Measurements from ENCODE around the gene ZNF536.

Gene ZNF536

DNA sequence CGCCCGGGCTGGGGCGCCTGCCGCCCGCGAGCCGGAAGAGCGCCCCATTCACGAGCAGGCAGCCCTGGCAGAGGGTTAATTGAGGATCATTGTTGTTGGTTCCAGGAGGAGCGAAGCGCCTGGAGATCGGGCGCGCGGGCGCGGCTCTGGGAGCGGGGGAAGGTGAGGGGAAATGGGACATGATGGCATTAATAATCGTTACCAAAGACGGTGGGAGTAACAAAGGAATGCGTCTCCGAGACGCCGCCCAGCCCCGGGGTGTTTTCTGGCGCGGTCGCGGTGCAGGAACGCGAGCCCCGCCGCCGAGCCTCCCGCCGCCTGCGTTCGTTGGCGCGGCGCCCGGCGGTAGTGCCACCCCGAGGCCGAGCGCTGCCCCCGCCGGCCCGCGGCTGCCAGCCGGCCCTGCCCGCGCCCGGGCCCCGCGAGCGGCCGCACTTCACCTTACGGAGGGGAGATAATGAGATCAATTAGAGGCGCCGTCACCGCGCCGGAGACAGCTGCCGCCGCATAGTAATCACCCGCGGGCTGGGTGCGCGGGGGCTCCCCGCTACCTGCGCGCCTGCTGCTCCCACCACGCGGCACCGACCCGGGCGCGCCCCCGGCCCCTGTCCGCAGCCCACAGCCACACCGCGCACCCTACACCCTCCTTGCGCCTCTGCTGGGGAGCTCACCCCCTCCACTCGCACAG lies 2.8 kb downstream of the ZNF536 start:
- Histone ChIP-seq H3K9me3 (ENCODE audit: control insufficient read depth, low read length) (no peaks in the 10 kb centered on the region), H3K4me3 (ENCODE audit: insufficient read depth, low read depth, low read length, poor library complexity, severe bottlenecking) (no peak overlapping the region), H3K4me1 (ENCODE audit: control insufficient read depth, insufficient read depth, low read length, poor library complexity, severe bottlenecking) (no peaks in the 10 kb centered on the region), H3K36me3 (ENCODE audit: control insufficient read depth, insufficient read depth, low read length) (no peaks in the 10 kb centered on the region), H3K27ac (ENCODE audit: insufficient read depth, low read length, poor library complexity, severe bottlenecking) (no peak overlapping the region), H3K27me3 (replicated peaks; ENCODE audit: control insufficient read depth, insufficient read depth, low read length, poor library complexity, severe bottlenecking) (no peaks in the 10 kb centered on the region)
- no peak for DNase-seq

DNA sequence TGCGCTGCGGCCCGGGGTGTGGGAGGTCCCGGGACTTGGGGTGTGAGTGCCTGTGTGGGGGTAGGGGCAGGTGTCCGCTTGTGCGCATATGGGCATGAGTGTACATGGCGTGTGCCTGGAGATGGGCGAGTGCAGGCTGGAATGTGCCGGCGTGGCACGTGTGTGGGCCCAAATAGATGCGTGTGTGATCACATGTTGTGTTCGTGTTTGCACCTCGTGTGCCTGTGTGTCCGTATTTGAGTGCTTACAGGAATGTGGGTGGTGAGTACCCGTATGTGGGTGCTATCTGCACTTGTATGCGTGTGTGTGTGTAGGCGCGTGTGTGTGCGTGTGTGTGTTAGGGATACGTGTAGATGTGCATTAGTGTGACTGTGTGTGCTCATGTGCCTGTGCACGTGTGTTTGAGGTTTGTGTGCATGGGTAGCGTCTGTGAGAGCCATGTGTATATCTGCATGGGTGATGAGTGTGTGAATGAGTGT lies 3.4 kb downstream of the ZNF536 start:
- H3K27me3 ChIP-seq (replicated peaks; ENCODE audit: control insufficient read depth, insufficient read depth, low read length, poor library complexity, severe bottlenecking): no peaks in the 10 kb centered on the region

DNA sequence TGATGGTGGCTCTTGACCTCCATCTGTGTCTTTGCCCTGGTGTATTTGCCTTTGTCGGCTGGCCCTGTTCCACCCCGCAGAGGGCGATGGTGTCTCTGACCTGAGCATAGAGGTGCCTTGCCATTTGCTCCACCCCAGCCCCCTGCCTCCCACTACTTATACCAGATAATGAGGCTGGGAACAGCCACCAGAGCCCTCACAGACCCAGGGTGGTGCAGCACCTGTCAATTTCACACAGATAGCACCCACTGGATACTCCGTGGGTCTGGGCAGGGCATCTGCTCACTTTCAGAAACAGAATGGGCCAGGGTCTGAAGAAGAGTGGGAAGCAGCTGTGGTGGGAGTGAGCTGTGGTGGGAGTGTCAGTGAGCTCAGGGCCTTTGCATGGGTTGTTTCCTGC lies 4.1 kb downstream of the ZNF536 start:
- H3K36me3 ChIP-seq (ENCODE audit: control insufficient read depth, insufficient read depth, low read length): no peaks in the 10 kb centered on the region
- no peaks in the 10 kb centered on the region for H3K4me1 ChIP-seq (ENCODE audit: control insufficient read depth, insufficient read depth, low read length, poor library complexity, severe bottlenecking)
- H3K4me3 ChIP-seq (ENCODE audit: insufficient read depth, low read depth, low read length, poor library complexity, severe bottlenecking): no peak overlapping the region
- no peaks in the 10 kb centered on the region for H3K27me3 ChIP-seq (replicated peaks; ENCODE audit: control insufficient read depth, insufficient read depth, low read length, poor library complexity, severe bottlenecking)
- H3K27ac ChIP-seq (ENCODE audit: insufficient read depth, low read length, poor library complexity, severe bottlenecking): no peak overlapping the region
- DNase-seq: no peak
- no peaks in the 10 kb centered on the region for H3K9me3 ChIP-seq (ENCODE audit: control insufficient read depth, low read length)

More for the DNA sequence above, 3.4 kb downstream of the ZNF536 start:
- no peak for DNase-seq
- H3K4me3 ChIP-seq (ENCODE audit: insufficient read depth, low read depth, low read length, poor library complexity, severe bottlenecking): no peak overlapping the region
- H3K36me3 ChIP-seq (ENCODE audit: control insufficient read depth, insufficient read depth, low read length): no peaks in the 10 kb centered on the region
- H3K27ac ChIP-seq (ENCODE audit: insufficient read depth, low read length, poor library complexity, severe bottlenecking): no peak overlapping the region
- H3K4me1 ChIP-seq (ENCODE audit: control insufficient read depth, insufficient read depth, low read length, poor library complexity, severe bottlenecking): no peaks in the 10 kb centered on the region
- no peaks in the 10 kb centered on the region for H3K9me3 ChIP-seq (ENCODE audit: control insufficient read depth, low read length)

DNA sequence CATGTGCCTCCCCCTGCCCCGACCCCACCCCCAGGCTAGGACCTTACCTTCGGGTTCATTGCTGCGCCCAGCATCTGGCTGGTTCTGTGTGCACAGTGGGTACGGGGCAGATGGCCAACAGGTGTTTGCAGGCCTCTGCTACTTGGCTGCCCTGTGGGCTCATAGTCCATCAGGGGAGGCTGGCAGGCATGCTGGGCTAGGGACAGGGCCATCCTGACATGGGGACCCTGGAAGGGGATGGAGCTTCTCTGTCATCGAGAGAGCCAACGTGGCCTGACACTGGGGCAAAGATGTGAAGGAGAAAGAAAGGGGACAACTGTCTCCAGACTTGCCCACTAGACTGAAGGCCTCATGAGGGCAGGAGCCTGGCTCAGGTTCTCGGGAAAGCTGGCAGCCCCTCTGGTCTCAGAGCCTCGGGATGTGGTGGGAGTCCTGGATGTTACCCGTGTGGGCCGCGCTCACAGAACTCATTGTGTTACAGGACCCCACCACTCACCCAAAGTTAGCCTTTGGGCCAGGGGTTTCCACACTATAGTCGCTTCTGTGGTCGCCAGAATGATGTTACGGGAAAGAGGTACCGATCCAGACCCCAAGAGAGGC lies 4.7 kb downstream of the ZNF536 start:
- Histone ChIP-seq H3K9me3 (ENCODE audit: control insufficient read depth, low read length) (no peaks in the 10 kb centered on the region), H3K27ac (ENCODE audit: insufficient read depth, low read length, poor library complexity, severe bottlenecking) (no peak overlapping the region), H3K27me3 (replicated peaks; ENCODE audit: control insufficient read depth, insufficient read depth, low read length, poor library complexity, severe bottlenecking) (no peaks in the 10 kb centered on the region), H3K4me3 (ENCODE audit: insufficient read depth, low read depth, low read length, poor library complexity, severe bottlenecking) (no peak overlapping the region), H3K36me3 (ENCODE audit: control insufficient read depth, insufficient read depth, low read length) (no peaks in the 10 kb centered on the region), H3K4me1 (ENCODE audit: control insufficient read depth, insufficient read depth, low read length, poor library complexity, severe bottlenecking) (no peaks in the 10 kb centered on the region)
- DNase-seq: no peak

DNA sequence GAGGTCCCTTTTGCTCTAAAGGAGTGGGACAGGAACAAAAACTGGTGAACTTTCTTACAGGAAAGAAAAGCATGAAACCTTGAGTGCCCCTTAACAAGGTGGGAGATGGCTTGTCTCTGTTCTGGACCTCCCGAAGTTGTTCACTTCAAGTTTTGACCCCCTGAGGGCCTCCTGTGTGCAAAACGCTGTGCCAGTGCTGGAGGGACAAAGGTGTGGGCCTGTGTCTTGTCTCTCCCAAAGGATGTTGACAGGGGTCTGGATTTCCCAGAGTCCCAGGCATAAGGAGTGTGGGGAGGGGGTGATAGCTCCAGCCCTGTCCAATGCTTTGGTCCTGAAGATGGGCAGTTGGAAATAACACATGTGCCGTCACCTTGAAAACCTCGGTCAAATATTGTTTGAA lies 6.5 kb downstream of the ZNF536 start:
- Histone ChIP-seq H3K4me3 (ENCODE audit: insufficient read depth, low read depth, low read length, poor library complexity, severe bottlenecking) (no peak overlapping the region), H3K9me3 (ENCODE audit: control insufficient read depth, low read length) (no peaks in the 10 kb centered on the region), H3K27me3 (replicated peaks; ENCODE audit: control insufficient read depth, insufficient read depth, low read length, poor library complexity, severe bottlenecking) (no peaks in the 10 kb centered on the region), H3K4me1 (ENCODE audit: control insufficient read depth, insufficient read depth, low read length, poor library complexity, severe bottlenecking) (no peaks in the 10 kb centered on the region), H3K36me3 (ENCODE audit: control insufficient read depth, insufficient read depth, low read length) (no peaks in the 10 kb centered on the region), H3K27ac (ENCODE audit: insufficient read depth, low read length, poor library complexity, severe bottlenecking) (no peak overlapping the region)
- DNase-seq: no peak

DNA sequence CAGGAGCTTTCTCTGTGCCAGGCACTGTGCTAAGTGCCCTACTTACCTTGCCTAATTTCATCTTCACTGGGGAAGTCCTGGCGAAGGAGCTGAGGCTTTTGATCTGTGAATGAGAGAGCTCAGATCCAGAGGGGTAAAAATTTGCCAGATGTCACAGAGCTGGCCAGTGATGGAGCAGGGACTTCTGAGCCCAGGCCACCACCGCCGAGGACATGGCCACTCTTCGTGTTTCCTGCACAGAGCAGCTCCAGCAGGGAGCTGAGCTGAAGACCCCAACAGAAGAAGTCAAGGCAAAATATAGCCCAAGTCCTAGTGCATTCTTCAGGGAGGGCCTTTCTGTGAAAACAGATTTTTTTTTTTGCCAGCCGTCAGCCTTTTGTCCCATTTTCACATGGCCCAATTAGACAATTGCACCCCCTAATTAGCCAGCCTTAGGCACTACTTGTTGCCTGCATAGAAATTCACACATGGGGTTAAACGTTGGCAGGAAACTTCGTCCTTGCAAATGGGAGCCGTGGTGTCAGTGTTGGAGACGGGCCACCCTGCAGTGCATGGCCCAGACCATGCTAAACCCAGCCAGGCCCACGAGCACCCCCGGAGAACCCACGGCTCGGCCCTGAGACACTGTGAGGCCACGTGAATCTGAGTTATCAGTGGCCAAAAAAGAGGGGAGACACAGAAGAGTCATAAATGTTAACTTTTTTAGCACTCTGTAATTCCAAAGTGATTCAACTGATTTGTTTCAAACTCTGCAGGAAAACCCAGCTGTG lies 7.8 kb downstream of the ZNF536 start:
- Histone ChIP-seq H3K4me1 (ENCODE audit: control insufficient read depth, insufficient read depth, low read length, poor library complexity, severe bottlenecking) (no peaks in the 10 kb centered on the region), H3K27me3 (replicated peaks; ENCODE audit: control insufficient read depth, insufficient read depth, low read length, poor library complexity, severe bottlenecking) (no peaks in the 10 kb centered on the region), H3K9me3 (ENCODE audit: control insufficient read depth, low read length) (no peaks in the 10 kb centered on the region), H3K4me3 (ENCODE audit: insufficient read depth, low read depth, low read length, poor library complexity, severe bottlenecking) (no peak overlapping the region), H3K27ac (ENCODE audit: insufficient read depth, low read length, poor library complexity, severe bottlenecking) (no peak overlapping the region), H3K36me3 (ENCODE audit: control insufficient read depth, insufficient read depth, low read length) (no peaks in the 10 kb centered on the region)
- no peak for DNase-seq

DNA sequence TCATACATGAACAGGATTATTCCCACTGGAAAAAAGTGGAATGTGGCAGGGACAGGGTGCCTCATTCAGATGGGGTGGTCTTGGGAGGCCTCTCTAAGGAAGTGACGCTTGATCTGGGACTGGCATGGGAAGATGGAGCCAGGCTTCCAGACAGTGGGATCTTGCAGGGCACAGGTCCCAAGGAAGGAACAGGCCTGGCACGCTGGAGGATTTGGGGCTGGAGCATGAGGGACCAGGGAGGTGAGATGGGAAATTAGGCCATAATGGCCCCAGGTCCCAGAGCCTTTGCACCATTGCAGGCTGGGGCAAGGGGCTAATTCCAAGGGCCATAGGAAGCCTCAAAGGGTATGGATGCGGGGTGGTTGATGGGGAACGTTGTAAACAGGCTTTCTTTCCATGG lies 9.2 kb downstream of the ZNF536 start:
- H3K4me1 ChIP-seq (ENCODE audit: control insufficient read depth, insufficient read depth, low read length, poor library complexity, severe bottlenecking): no peaks in the 10 kb centered on the region
- no peak for DNase-seq
- H3K36me3 ChIP-seq (ENCODE audit: control insufficient read depth, insufficient read depth, low read length): no peaks in the 10 kb centered on the region
- H3K27me3 ChIP-seq (replicated peaks; ENCODE audit: control insufficient read depth, insufficient read depth, low read length, poor library complexity, severe bottlenecking): no peaks in the 10 kb centered on the region
- H3K27ac ChIP-seq (ENCODE audit: insufficient read depth, low read length, poor library complexity, severe bottlenecking): no peak overlapping the region
- no peaks in the 10 kb centered on the region for H3K9me3 ChIP-seq (ENCODE audit: control insufficient read depth, low read length)
- H3K4me3 ChIP-seq (ENCODE audit: insufficient read depth, low read depth, low read length, poor library complexity, severe bottlenecking): no peak overlapping the region

DNA sequence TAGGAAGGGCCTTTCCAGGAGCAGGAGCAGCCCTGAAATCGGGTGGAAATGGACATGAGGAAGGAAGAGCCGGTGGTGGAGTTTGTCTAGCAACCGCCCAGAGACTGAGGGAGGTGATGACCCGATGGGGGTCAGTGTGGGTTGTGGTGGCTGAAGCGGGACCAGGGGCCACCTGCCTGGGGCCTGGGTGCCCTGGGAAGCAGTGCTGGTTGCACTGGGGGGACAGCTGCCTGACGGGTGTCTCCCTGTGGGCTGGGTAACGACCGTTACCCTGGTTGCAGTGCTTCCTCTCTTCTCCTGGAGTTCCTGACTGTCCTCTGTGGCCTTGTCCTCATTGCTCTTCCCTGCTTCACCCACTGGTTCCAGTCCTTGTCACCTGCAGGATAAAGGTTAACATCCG lies 13.0 kb downstream of the ZNF536 start:
- Histone ChIP-seq H3K9me3 (ENCODE audit: control insufficient read depth, low read length) (no peaks in the 10 kb centered on the region), H3K4me1 (ENCODE audit: control insufficient read depth, insufficient read depth, low read length, poor library complexity, severe bottlenecking) (no peaks in the 10 kb centered on the region), H3K27ac (ENCODE audit: insufficient read depth, low read length, poor library complexity, severe bottlenecking) (no peak overlapping the region), H3K36me3 (ENCODE audit: control insufficient read depth, insufficient read depth, low read length) (no peaks in the 10 kb centered on the region), H3K4me3 (ENCODE audit: insufficient read depth, low read depth, low read length, poor library complexity, severe bottlenecking) (no peak overlapping the region), H3K27me3 (replicated peaks; ENCODE audit: control insufficient read depth, insufficient read depth, low read length, poor library complexity, severe bottlenecking) (no peaks in the 10 kb centered on the region)
- no peak for DNase-seq

DNA sequence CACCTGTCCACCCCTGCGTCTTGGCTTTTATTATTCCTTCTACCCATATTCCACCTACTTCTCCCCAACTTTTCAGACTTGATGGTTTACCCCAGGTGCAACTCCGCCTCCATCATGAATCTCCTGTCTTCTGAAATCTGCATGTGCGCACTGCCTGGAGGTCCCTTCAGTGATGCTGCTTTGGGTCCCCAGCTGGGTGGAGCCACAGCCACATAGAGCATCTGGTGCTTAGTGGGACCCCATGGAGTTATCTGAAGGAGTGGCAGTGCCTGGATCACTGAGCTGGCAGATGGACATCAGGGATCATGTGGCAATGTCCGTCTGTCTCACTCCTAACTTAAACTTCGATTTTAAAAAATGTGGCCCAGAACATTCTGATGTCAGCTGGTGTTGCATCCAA lies 13.5 kb downstream of the ZNF536 start:
- DNase-seq: no peak
- Histone ChIP-seq H3K27ac (ENCODE audit: insufficient read depth, low read length, poor library complexity, severe bottlenecking) (no peak overlapping the region), H3K27me3 (replicated peaks; ENCODE audit: control insufficient read depth, insufficient read depth, low read length, poor library complexity, severe bottlenecking) (no peaks in the 10 kb centered on the region), H3K36me3 (ENCODE audit: control insufficient read depth, insufficient read depth, low read length) (no peaks in the 10 kb centered on the region), H3K9me3 (ENCODE audit: control insufficient read depth, low read length) (no peaks in the 10 kb centered on the region), H3K4me1 (ENCODE audit: control insufficient read depth, insufficient read depth, low read length, poor library complexity, severe bottlenecking) (no peaks in the 10 kb centered on the region), H3K4me3 (ENCODE audit: insufficient read depth, low read depth, low read length, poor library complexity, severe bottlenecking) (no peak overlapping the region)

DNA sequence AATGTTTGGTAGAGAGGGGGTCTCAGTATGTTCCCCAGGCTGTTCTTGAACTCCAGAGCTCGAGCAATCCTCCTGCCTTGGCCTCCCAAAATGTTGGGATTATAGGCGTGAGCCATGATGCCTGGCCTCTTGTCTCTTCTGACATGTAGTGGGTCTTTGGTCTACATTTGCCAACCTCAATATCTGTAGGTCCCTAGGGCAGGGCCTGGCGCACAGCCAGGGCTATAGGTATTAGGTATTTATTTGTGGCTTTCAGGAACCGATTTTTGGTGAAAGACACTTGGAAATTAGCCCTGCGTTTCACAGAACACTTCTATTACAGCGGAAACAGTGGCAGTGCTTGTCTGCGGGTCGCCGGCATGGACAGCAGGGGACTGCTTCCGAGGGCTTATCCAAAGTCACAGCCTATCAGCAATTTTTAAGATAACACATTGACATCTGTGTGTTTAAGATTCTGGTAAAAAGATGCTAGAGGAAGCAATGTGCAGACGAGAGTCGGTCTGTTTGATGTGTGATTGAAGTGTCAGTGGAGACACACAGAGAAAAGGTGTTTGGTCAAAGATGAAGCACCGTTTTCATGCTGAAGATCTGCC lies 14.5 kb downstream of the ZNF536 start:
- Histone ChIP-seq H3K4me1 (ENCODE audit: control insufficient read depth, insufficient read depth, low read length, poor library complexity, severe bottlenecking) (no peaks in the 10 kb centered on the region), H3K27me3 (replicated peaks; ENCODE audit: control insufficient read depth, insufficient read depth, low read length, poor library complexity, severe bottlenecking) (no peaks in the 10 kb centered on the region), H3K9me3 (ENCODE audit: control insufficient read depth, low read length) (no peaks in the 10 kb centered on the region), H3K4me3 (ENCODE audit: insufficient read depth, low read depth, low read length, poor library complexity, severe bottlenecking) (no peak overlapping the region), H3K36me3 (ENCODE audit: control insufficient read depth, insufficient read depth, low read length) (no peaks in the 10 kb centered on the region), H3K27ac (ENCODE audit: insufficient read depth, low read length, poor library complexity, severe bottlenecking) (no peak overlapping the region)
- no peak for DNase-seq

Measured in effector memory CD4-positive, alpha-beta T cell (primary cell).